AG08395 (cell line): ENCODE results near the gene FGF12.

Source experiments
- DNase-seq: peaks from one replicate; pipeline ENCODE4 v3.0.0; 2012; ENCODE audit warnings: mixed read lengths, low spot score

Gene FGF12

DNA sequence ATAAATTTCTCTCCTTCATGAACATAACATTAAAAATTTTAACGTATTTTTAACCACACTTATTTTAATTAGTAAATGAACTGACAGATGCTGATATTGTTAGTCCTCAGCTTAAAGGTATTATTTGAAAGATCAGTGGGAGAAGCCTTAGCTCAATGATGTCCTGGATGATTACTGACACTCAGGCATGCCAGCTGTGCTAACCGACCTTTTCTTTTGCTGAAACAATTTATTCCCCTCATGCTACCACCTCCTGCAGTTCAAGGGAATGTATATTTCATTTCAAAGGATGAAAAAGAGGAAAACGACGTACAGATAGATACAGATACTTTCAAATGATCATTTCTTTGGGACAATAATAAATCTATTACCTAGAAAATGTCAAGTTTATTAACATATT lies 620.8 kb downstream of the FGF12 start:
- no peak for DNase-seq

DNA sequence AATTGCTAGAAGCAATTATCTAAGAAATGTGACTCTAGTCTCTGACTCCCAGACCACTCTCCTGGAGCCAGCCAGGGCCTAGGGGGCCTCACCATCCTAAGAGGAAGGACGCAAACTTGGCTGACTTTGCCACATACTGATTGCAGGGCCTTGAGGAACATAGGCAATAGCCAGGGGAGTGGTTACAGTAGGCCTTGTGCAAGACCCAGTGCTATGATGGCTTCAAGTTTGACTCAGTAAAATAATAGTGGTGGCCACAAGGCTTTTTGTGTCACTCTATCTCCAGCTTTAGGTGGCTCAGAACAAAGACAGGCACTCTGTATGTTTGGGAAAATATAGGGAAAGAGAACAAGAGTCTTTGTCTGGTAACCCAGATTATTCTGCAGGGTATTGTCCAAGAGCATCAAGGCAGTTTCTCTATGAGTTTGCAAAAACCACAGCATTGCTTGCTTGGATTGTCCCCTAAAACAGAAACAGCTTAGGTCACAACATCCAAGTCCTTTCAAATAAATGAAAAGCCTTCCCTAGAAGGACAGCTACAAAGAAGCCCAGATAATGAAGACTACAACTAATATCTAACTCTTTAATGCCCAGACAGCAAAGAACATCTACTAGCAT lies 634.8 kb downstream of the FGF12 start:
- DNase-seq, result no peak

DNA sequence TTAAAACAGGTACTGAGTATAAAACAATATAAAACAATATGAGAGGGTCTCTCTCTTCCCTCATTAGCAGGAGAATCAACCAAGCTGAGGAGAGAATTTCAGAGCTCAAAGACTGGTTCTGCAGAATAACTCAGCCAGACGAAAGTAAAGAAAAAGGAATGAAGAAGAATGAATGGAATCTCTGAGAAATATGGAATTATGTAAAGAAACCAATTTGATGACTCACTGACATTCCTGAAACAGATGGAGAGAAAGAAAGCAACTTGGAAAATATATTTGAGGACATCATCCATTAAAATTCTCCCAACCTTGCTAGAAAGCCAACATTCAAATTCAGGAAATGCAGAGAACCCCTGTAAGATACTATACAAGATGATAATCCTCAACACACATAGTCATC lies 635.5 kb downstream of the FGF12 start:
- DNase-seq, result no peak

- DNase-seq, result no peak
These were observed 636.8 kb downstream of the FGF12 start for GRCh38 chr3:192090586-192090985.
